IMR-90 (cell line): ENCODE data around the gene TRAP1. TPM values are rescaled to one million over a fixed set of nuclear protein-coding genes. Genes with fewer than 3 reads are reported as not detected.

Experiments
- ATAC-seq: fragments of 200-7000 bp; cut with Tn5 transposase; 2 replicates; pipeline ENCODE4 v1.9.1; 2020; ENCODE audit warnings: low read depth, mild to moderate bottlenecking, moderate library complexity
- BruUV-seq: library from RNA; stranded (reverse); fragments of 400-500 nt; replicated peaks from 2 replicates; lab custom pipeline; 2021; lab: Mats Ljungman, UMichigan
- CTCF ChIA-PET: fragments of 300-600 bp; formaldehyde crosslinking; extraction: SDS; loops from one replicate; lab custom pipeline; 2021; ENCODE audit warnings: antibody characterized with exemption; lab: Yijun Ruan, JAX
- POLR2A ChIA-PET: fragments of 300-600 bp; sonication (Branson Sonifier 250); formaldehyde crosslinking; loops from one replicate; lab custom pipeline; 2022; ENCODE audit warnings: antibody characterized with exemption; ENCODE audit not compliant: unreplicated experiment; lab: Charles Lee
- DNase-seq: peaks from one replicate; pipeline ENCODE4 v3.0.0; 2013
- H2AFZ ChIP-seq: replicated peaks from 2 replicates; pipeline ENCODE3; 2013; ENCODE audit warnings: low read length, mild to moderate bottlenecking; ENCODE audit not compliant: poor library complexity
- H2AK5ac ChIP-seq: 2 replicates; pipeline ENCODE4 v1.6.1; 2013; ENCODE audit warnings: low read depth, low read length, inconsistent platforms
- H2AK9ac ChIP-seq: replicated peaks from 2 replicates; pipeline ENCODE3; 2013; ENCODE audit warnings: mild to moderate bottlenecking, low read depth, low read length, moderate library complexity; ENCODE audit not compliant: poor library complexity
- H2BK120ac ChIP-seq: 2 replicates; pipeline ENCODE4 v1.6.1; 2013; ENCODE audit warnings: low read depth, low read length, inconsistent platforms
- H2BK15ac ChIP-seq: 3 replicates; pipeline ENCODE4 v1.6.1; 2013; ENCODE audit warnings: low read depth, low read length, inconsistent platforms
- H2BK20ac ChIP-seq: 2 replicates; pipeline ENCODE4 v1.6.1; 2013; ENCODE audit warnings: low read depth, mild to moderate bottlenecking, inconsistent platforms, low read length, moderate library complexity
- H2BK5ac ChIP-seq: 2 replicates; pipeline ENCODE4 v1.6.1; 2013; ENCODE audit warnings: mild to moderate bottlenecking, low read depth, low read length, inconsistent platforms; ENCODE audit not compliant: poor library complexity, severe bottlenecking
- H3K14ac ChIP-seq: replicated peaks from 2 replicates; pipeline ENCODE4 v1.6.1; 2013; ENCODE audit warnings: low read depth, low read length, inconsistent platforms
- H3K18ac ChIP-seq: 2 replicates; pipeline ENCODE4 v1.6.1; 2013; ENCODE audit warnings: low read depth, low read length, control low read depth
- H3K23ac ChIP-seq: 2 replicates; pipeline ENCODE4 v1.6.1; 2013; ENCODE audit warnings: low read depth, low read length, inconsistent platforms
- H3K27ac ChIP-seq: 2 replicates; pipeline ENCODE4 v1.5.1; 2013; ENCODE audit warnings: mild to moderate bottlenecking, control low read depth, low read length; ENCODE audit not compliant: insufficient read depth
- H3K27me3 ChIP-seq: 2 replicates; pipeline ENCODE4 v1.6.1; 2013; ENCODE audit warnings: low read length; ENCODE audit not compliant: control insufficient read depth, insufficient read depth
- H3K36me3 ChIP-seq: 2 replicates; pipeline ENCODE4 v1.6.1; 2013; ENCODE audit warnings: low read length, mixed read lengths; ENCODE audit not compliant: control insufficient read depth, insufficient read depth
- H3K4ac ChIP-seq: 2 replicates; pipeline ENCODE4 v1.6.1; 2013; ENCODE audit warnings: low read depth, low read length, inconsistent platforms
- H3K4me1 ChIP-seq: 2 replicates; pipeline ENCODE4 v1.6.1; 2013; ENCODE audit warnings: low read length, mixed read lengths; ENCODE audit not compliant: control insufficient read depth, insufficient read depth
- H3K4me2 ChIP-seq: 2 replicates; pipeline ENCODE4 v1.6.1; 2013; ENCODE audit warnings: low read depth, mild to moderate bottlenecking, control low read depth, low read length, moderate library complexity
- H3K4me3 ChIP-seq: 2 replicates; pipeline ENCODE4 v1.5.1; 2013; ENCODE audit warnings: low read depth, mild to moderate bottlenecking, control low read depth, low read length, moderate library complexity; ENCODE audit not compliant: insufficient read depth
- H3K56ac ChIP-seq: 2 replicates; pipeline ENCODE4 v1.6.1; 2013; ENCODE audit warnings: low read length, inconsistent platforms; ENCODE audit not compliant: insufficient read depth; ENCODE audit errors: extremely low read depth
- H3K79me1 ChIP-seq, 2 experiments: 2 replicates each; pipeline ENCODE4 v1.6.1; 2013; ENCODE audit warnings: low read length in 2 of 2, inconsistent platforms in 1 of 2, low read depth in 1 of 2
- H3K9ac ChIP-seq: 2 replicates; pipeline ENCODE4 v1.6.1; 2013; ENCODE audit warnings: low read depth, low read length, control low read depth
- H3K9me1 ChIP-seq: 2 replicates; pipeline ENCODE4 v1.6.1; 2013; ENCODE audit warnings: low read length, inconsistent platforms; ENCODE audit not compliant: insufficient read depth
- H3K9me3 ChIP-seq: 2 replicates; pipeline ENCODE4 v1.6.1; 2013; ENCODE audit warnings: low read length; ENCODE audit not compliant: control insufficient read depth, insufficient read depth
- H4K20me1 ChIP-seq: 2 replicates; pipeline ENCODE4 v1.6.1; 2013; ENCODE audit warnings: low read length, inconsistent platforms; ENCODE audit not compliant: insufficient read depth
- H4K5ac ChIP-seq: 2 replicates; pipeline ENCODE4 v1.6.1; 2013; ENCODE audit warnings: mild to moderate bottlenecking, low read depth, low read length, control low read depth
- H4K8ac ChIP-seq, 2 experiments: 2 replicates each; pipeline ENCODE4 v1.6.1; 2013; ENCODE audit warnings: low read depth in 2 of 2, low read length in 2 of 2, control low read depth in 1 of 2, inconsistent platforms in 1 of 2
- H4K91ac ChIP-seq: 2 replicates; pipeline ENCODE4 v1.6.1; 2013; ENCODE audit warnings: low read depth, low read length, inconsistent platforms; ENCODE audit not compliant: insufficient read depth
- CEBPB ChIP-seq: IDR thresholded peaks from 2 replicates; pipeline ENCODE4 v1.6.1; 2012; ENCODE audit warnings: low read depth, low read length, improper control_type of control experiment
- FOS ChIP-seq: fragments of 150-350 bp; IDR thresholded peaks from 2 replicates; pipeline ENCODE4 v1.6.1; 2016; ENCODE audit warnings: low read depth, low read length
- MAFK ChIP-seq: IDR thresholded peaks from 2 replicates; pipeline ENCODE4 v1.6.1; 2012; ENCODE audit warnings: low read depth, low read length, improper control_type of control experiment
- MAZ ChIP-seq: IDR thresholded peaks from 2 replicates; pipeline ENCODE4 v1.6.1; 2012; ENCODE audit warnings: low read depth, mild to moderate bottlenecking, low read length, improper control_type of control experiment, moderate library complexity, borderline replicate concordance
- MXI1 ChIP-seq: IDR thresholded peaks from 2 replicates; pipeline ENCODE4 v1.6.1; 2012; ENCODE audit warnings: low read depth, mild to moderate bottlenecking, low read length, moderate library complexity, borderline replicate concordance
- NFE2L2 ChIP-seq: fragments of 150-350 bp; IDR thresholded peaks from 2 replicates; pipeline ENCODE4 v1.6.1; 2016; ENCODE audit warnings: low read depth, mild to moderate bottlenecking, low read length
- POLR2A ChIP-seq: IDR thresholded peaks from 2 replicates; pipeline ENCODE4 v1.6.1; 2012; ENCODE audit warnings: mild to moderate bottlenecking, low read depth, low read length
- SMC3 ChIP-seq: fragments of 150-350 bp; IDR thresholded peaks from 2 replicates; pipeline ENCODE4 v1.6.1; 2016; ENCODE audit warnings: low read depth, mild to moderate bottlenecking, antibody characterized with exemption, low read length, moderate library complexity
- WGBS, 2 experiments: methylation state at CpG; one replicate each; pipeline versions ENCODE4 v1.1.5 to v1.1.7; 2013; ENCODE audit warnings: missing lambda C conversion rate in 2 of 2; ENCODE audit not compliant: insufficient read length in 1 of 2; ENCODE audit errors: extremely low coverage in 2 of 2; 5-methylcytosine and 5-hydroxymethylcytosine counted together
- dilution Hi-C: fragments of 300-500 bp; cut with HindIII; formaldehyde crosslinking; loops from one replicate; pipeline ENCODE4 v1.14.3; 2018; ENCODE audit warnings: low sequenced_read_pairs; ENCODE audit not compliant: unreplicated experiment
- in situ Hi-C: fragments of 300-500 bp; cut with MboI; formaldehyde crosslinking; loops from 3 replicates; pipeline ENCODE4 v1.14.3; 2019; ENCODE audit warnings: low sequenced_read_pairs, inconsistent platforms, mixed read lengths
- intact Hi-C: fragments of 100-400 bp; cut with micrococcal nuclease; formaldehyde crosslinking; loops from 2 replicates; pipeline ENCODE4 v1.10.0; 2022
- polyA plus RNA-seq, 3 experiments: library from polyadenylated mRNA; depleted of rRNA; stranded (reverse); fragments of >200 nt; gene quantifications; 2 replicates each; pipeline ENCODE4 v1.2.3, GENCODE V29; 2012; ENCODE audit warnings: low replicate concordance in 1 of 3
- total RNA-seq: library from RNA; depleted of rRNA; stranded (reverse); fragments of >200 nt; gene quantifications from 2 replicates; pipeline ENCODE4 v1.2.3, GENCODE V29; 2012
- TF ChIP-seq, protein P1 (sequence below): fragments of 150-350 bp; IDR thresholded peaks from 2 replicates; pipeline ENCODE4 v1.6.1; 2017; ENCODE audit warnings: mild to moderate bottlenecking, antibody characterized with exemption, low read length, low read depth

Gene TRAP1
- total and polyA plus RNA-seq, 2 of the 4 experiments (the other 2 are of a cell fraction), result 139 to 145 TPM

DNA sequence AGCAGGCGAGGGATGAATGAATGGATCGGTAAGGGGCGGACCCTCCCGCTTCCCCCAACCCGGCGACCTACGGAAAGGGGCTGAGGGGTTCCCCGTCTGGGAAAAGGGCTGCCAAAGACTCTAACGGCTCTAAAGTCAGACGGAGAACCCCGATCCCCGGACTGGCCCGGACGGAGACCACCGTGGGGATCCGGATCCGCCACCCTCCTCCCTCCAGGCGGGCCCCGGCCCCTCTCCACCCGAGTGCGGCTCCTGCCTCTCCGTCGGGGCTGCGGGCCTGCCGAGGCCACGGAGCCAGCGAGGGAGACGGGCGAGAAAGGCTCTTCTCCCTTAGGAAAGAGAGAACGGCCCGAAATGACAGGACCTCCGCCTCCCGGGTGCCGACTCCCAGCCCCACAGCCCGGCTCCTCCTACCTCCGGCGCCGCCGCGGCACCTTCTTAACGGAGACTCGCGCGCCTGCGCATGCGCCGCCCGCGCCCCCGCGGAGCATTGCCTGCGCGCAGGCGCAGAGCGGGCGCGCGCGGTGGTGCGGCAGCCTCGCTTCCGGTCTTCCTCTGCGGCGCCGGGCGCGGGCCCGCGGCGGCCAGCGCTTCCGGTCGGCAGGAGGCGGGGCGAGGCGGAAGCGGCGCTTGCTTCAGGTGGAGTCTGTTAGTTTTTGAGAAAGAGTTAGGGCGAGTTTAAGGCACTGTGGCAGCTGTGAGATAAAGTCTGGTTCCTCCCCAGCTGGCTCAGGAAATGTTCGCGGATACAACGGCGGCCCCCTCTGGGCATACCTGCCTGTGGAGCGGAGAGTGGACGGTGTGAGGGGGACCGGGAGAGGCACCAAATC is 106.0 kb downstream of the TRAP1 start, which contains the start of gene SLX4:
Gene SLX4 (minus strand): TSS at position 461 of the 830 bp plus-strand sequence. CDS start 2,642 bp downstream, outside the sequence.
- 1% methylated on average over 31 of the region's 86 CpGs; no CpG with 5 or more reads in 1 of the 2 experiments for WGBS, 2 experiments
- H3K14ac ChIP-seq, result peak within 1 kb of the TSS; percentile 91

More for the DNA sequence above, 106.0 kb downstream of the TRAP1 start, which contains the start of gene SLX4:
- H4K20me1 ChIP-seq, result no peaks in the 10 kb centered on the region
- peak within 1 kb of the TSS; percentile 76 for H2BK5ac ChIP-seq
- peak within 1 kb of the TSS; percentile 82 for H3K27ac ChIP-seq
- H4K8ac ChIP-seq, result peak within 1 kb of the TSS; percentile 44 to 99
- peak within 1 kb of the TSS; percentile 80 for H3K9ac ChIP-seq
- peak within 1 kb of the TSS; percentile 66 for H4K91ac ChIP-seq
- H3K23ac ChIP-seq, result peak within 1 kb of the TSS; percentile 89
- no peak for TF ChIP-seq FOS
- TF ChIP-seq CEBPB, result no peak
- TF ChIP-seq MAZ, result peak; percentile 76; the same call in 1 of the 2 replicates
- TF ChIP-seq MXI1, result peak; percentile 63; the same call in 1 of the 2 replicates
- TF ChIP-seq SMC3, result no peak
- peak; percentile 58; the same call in 1 of the 2 replicates for TF ChIP-seq POLR2A
- TF ChIP-seq MAFK, result no peak
- TF ChIP-seq NFE2L2, result no peak
- TF ChIP-seq, protein P1, sequence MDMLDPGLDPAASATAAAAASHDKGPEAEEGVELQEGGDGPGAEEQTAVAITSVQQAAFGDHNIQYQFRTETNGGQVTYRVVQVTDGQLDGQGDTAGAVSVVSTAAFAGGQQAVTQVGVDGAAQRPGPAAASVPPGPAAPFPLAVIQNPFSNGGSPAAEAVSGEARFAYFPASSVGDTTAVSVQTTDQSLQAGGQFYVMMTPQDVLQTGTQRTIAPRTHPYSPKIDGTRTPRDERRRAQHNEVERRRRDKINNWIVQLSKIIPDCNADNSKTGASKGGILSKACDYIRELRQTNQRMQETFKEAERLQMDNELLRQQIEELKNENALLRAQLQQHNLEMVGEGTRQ, result no peak
- peaks cover 5% of the 10 kb centered on the region; the same call in 1 of the 2 replicates for H3K36me3 ChIP-seq
- peak within 1 kb of the TSS; percentile 37 for H2AK5ac ChIP-seq
- in situ Hi-C loops (no loop called here), dilution Hi-C loops (no loop called here), intact Hi-C loops (no loop called here)
- peaks cover 10% of the 10 kb centered on the region for H3K9me1 ChIP-seq
- ChIA-PET POLR2A (no interaction called here), CTCF (interaction anchor here (0.5 kb wide), 1 partner anchor 79 kb away, joined by 3 read pairs; no protein-coding TSS in a partner anchor)
- H3K4me2 ChIP-seq, result peak within 1 kb of the TSS; percentile 99
- peak within 1 kb of the TSS; percentile 43 for H4K5ac ChIP-seq
- no peak within 1 kb of the TSS for H2BK15ac ChIP-seq
- H3K4me1 ChIP-seq, result peaks cover 5% of the 10 kb centered on the region
- H3K56ac ChIP-seq, result peak within 1 kb of the TSS; percentile 56
- H3K27me3 ChIP-seq, result no peaks in the 10 kb centered on the region
- peak; percentile 86 for DNase-seq
- no peak within 1 kb of the TSS for H2BK20ac ChIP-seq
- ATAC-seq, result peak; percentile 94
- no peaks in the 10 kb centered on the region for H3K9me3 ChIP-seq
- peak within 1 kb of the TSS; percentile 81 for H3K4me3 ChIP-seq
- H2AFZ ChIP-seq, result peak within 1 kb of the TSS; percentile 99
- peak within 1 kb of the TSS; percentile 39; the same call in 1 of the 2 replicates for H2BK120ac ChIP-seq
- no TSS peak for BruUV-seq
- H3K18ac ChIP-seq, result peak within 1 kb of the TSS; percentile 29; the same call in 1 of the 2 replicates
- H3K79me1 ChIP-seq, result peaks cover 46 to 62% of the 10 kb centered on the region in 2 experiments
- peak within 1 kb of the TSS; percentile 91 for H3K4ac ChIP-seq
- peak within 1 kb of the TSS; percentile 99 for H2AK9ac ChIP-seq
